PFSK-1 (cell line): ENCODE data around the gene SH3PXD2A.

ENCODE experiments used
- FOXP2 ChIP-seq: optimal IDR thresholded peaks from 2 replicates; pipeline ENCODE3; 2011; ENCODE audit warnings: borderline replicate concordance, control low read depth, inconsistent platforms; ENCODE audit not compliant: insufficient read depth; ENCODE audit errors: extremely low read length, extremely low read depth
- POLR2AphosphoS5 ChIP-seq: IDR thresholded peaks from 2 replicates; pipeline ENCODE4 v1.6.1; 2012; ENCODE audit warnings: low read depth, mild to moderate bottlenecking, control low read depth, low read length, moderate library complexity
- REST ChIP-seq, 2 experiments: IDR thresholded peaks; 2 replicates each; pipeline versions ENCODE4 v1.6.1 to v1.8.0; 2011 to 2012; ENCODE audit warnings: low read depth in 2 of 2, low read length in 2 of 2, control low read depth in 1 of 2, inconsistent platforms in 1 of 2, mild to moderate bottlenecking in 1 of 2, moderate library complexity in 1 of 2; ENCODE audit not compliant: insufficient read depth in 1 of 2
- SIN3A ChIP-seq: IDR thresholded peaks from 2 replicates; pipeline ENCODE4 v1.6.1; 2012; ENCODE audit warnings: mild to moderate bottlenecking, low read length, moderate library complexity, borderline replicate concordance; ENCODE audit not compliant: insufficient read depth
- TAF1 ChIP-seq: IDR thresholded peaks from 2 replicates; pipeline ENCODE4 v1.6.1; 2012; ENCODE audit warnings: low read length, control low read depth, borderline replicate concordance; ENCODE audit not compliant: insufficient read depth

The SH3PXD2A gene

DNA sequence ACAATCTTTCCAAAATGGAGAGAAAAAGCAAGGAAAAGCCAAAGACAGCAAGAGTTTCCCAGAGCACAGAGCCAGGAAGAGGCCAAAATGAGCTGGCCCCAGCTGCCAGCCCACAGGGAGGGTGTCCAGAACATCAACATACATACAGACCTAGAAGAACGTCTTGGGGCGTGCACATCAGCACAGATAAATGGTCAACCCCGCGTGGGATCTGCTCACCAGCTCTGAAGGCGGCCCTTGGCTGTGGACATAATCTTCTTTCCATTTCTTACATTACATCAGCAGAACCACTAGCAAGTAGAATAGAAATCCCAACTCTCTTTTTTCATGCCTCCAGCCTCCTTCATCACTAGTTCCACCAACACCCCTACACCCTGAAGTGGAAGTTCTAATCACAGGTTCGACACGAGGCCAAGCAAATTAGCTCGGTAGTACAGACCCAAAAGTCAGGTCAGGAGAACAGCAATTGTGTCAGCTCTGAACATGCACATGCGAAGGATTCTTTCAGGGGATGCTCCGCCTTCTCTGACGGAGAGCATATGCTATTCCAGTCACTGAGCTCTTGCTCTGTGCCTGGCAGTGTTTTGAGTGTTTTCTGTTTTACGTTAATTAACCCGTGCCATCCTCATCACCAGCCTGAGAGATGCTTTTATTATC, 16.4 kb downstream of the SH3PXD2A start:
- TF ChIP-seq SIN3A (no peak), FOXP2 (no peak), POLR2AphosphoS5 (no peak), REST (IDR thresholded peaks at IDR 0.05; ENCODE audit: insufficient read depth in 1 of 2, low read depth in 2 of 2, low read length in 2 of 2) (no peak), TAF1 (no peak)

DNA sequence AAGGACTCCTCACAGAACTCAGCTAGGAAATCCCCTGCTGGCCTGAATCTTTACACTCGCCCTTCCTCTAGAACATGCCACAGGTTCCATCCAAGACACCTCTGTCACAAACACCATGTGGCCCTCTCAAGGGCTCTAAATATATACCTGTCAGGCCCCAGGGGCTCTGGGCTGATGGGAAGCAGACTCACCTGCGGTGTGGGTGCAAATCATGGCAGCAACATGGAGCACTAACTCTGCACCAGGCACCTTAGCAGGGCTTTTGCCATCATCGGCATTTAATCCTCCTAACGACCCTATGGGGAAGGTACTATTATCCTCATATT, 17.3 kb downstream of the SH3PXD2A start:
- no peak for TF ChIP-seq TAF1

DNA sequence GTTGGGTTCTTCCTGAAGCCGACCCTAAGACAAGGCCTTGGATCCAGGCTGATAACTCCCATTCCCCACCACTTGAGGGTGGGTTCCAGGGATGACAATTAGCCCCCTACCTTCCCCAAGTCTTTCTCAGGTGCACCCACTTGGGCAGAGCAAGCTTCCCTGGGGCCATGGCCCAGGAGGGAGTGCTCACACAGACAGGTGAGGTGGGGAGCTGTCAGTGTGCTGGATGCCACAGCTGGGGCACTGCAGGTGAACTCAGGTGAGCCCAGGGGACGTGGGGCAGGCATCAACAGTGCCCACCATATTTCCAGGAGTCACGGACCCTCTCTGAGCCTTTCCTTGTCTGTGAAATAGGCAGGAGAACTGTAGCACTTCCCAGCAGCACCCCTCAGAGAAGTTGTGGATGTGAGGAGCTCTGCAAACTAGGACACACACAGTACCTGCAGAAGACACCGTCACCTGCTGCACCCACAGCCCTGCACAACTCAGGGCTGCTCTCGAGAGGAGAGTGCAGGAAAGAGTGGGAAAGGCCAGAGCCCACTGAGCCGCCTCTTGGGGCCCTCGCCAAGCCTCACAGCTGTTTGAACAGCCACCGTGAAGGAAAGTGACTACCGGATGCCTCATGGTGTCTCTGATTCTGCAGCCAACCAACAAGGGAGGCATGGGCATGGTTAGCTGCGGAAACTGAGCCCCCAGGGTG, 17.9 kb downstream of the SH3PXD2A start:
- no peak for TF ChIP-seq REST (IDR thresholded peaks at IDR 0.05; ENCODE audit: insufficient read depth in 1 of 2, low read depth in 2 of 2, low read length in 2 of 2)
- no peak for TF ChIP-seq POLR2AphosphoS5
- TF ChIP-seq TAF1: no peak
- no peak for TF ChIP-seq SIN3A
- TF ChIP-seq FOXP2: no peak

DNA sequence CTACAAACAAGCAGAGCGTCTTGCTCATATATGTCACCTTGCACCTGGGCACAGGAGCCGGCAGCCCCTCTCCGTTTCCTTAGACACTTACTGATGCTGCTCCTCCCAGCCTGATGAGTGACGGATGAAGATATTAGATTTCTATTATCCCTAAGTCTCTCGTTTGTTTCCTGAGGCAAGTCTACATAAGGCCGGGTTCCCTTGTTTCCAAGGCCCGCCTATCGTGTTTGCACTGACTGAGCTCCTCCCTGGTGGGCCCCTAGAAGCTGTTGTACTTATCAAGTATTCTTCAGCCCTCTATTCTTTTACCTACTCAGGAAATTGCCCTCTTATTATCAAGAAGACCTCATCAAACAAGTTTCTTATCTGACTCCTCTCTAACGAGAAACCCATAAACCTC, 18.5 kb downstream of the SH3PXD2A start:
- TF ChIP-seq FOXP2: no peak
- TF ChIP-seq TAF1: no peak
- TF ChIP-seq REST (IDR thresholded peaks at IDR 0.05; ENCODE audit: insufficient read depth in 1 of 2, low read depth in 2 of 2, low read length in 2 of 2): no peak
- TF ChIP-seq SIN3A: no peak
- no peak for TF ChIP-seq POLR2AphosphoS5

GRCh38 chr10:103836273-103836672, 19.1 kb downstream of the SH3PXD2A start:
- TF ChIP-seq REST (IDR thresholded peaks at IDR 0.05; ENCODE audit: insufficient read depth in 1 of 2, low read depth in 2 of 2, low read length in 2 of 2) (no peak), SIN3A (no peak), POLR2AphosphoS5 (no peak), FOXP2 (no peak), TAF1 (no peak)
